Measurements from ENCODE around the gene KMT2D.

KMT2D gene

GRCh38 chr12:49043241-49043640 is 17.4 kb downstream of the KMT2D start:
- Histone ChIP-seq H3K18ac (ENCODE audit: low read length) (no peak overlapping the region), H2BK120ac (ENCODE audit: low read depth, low read length) (no peak overlapping the region), H3K23ac (ENCODE audit: low read depth, low read length, poor library complexity) (no peak overlapping the region), H2BK5ac (ENCODE audit: low read length) (no peak overlapping the region), H3K4me2 (ENCODE audit: insufficient read depth, low read length, poor library complexity, severe bottlenecking) (no peak overlapping the region), H2AFZ (ENCODE audit: low read length) (no peak overlapping the region), H3K14ac (ENCODE audit: low read length) (no peak overlapping the region), H4K8ac (ENCODE audit: low read depth, low read length) (no peak overlapping the region), H3K79me1 (ENCODE audit: low read depth, low read length) (peaks cover 14% of the 10 kb centered on the region), H2BK15ac (ENCODE audit: low read length) (no peak overlapping the region), H3K9me3 (replicated peaks in 1 of 2; ENCODE audit: control insufficient read depth in 2 of 2, insufficient read depth in 1 of 2, low read depth in 1 of 2, low read length in 2 of 2) (no peaks in the 10 kb centered on the region), H4K91ac (ENCODE audit: low read depth, low read length, poor library complexity) (no peak overlapping the region), H3K27ac (replicated peaks; ENCODE audit: low read length) (no peak overlapping the region), H3K4ac (ENCODE audit: low read length) (no peak overlapping the region), H3K27me3 (ENCODE audit: control insufficient read depth in 3 of 3, insufficient read depth in 3 of 3, low read depth in 1 of 3, low read length in 3 of 3) (no peaks in the 10 kb centered on the region), H3K36me3 (replicated peaks in 1 of 2; ENCODE audit: control insufficient read depth in 2 of 2, insufficient read depth in 2 of 2, low read length in 2 of 2) (peaks cover 79 to 100% of the 10 kb centered on the region in 2 donors), H2BK12ac (ENCODE audit: low read length) (no peak overlapping the region), H3K4me1 (ENCODE audit: control insufficient read depth in 2 of 2, insufficient read depth in 1 of 2, low read depth in 1 of 2, low read length in 2 of 2) (no peaks in the 10 kb centered on the region), H3K9ac (ENCODE audit: low read depth, low read length, poor library complexity) (no peak overlapping the region), H2AK5ac (ENCODE audit: low read depth, low read length) (no peak overlapping the region), H3K4me3 (ENCODE audit: low read length in 2 of 2) (no peak overlapping the region)
- WGBS, 2 donors (ENCODE audit: extremely low coverage in 2 of 2, insufficient read length in 2 of 2, insufficient replicate concordance in 1 of 2): no CpG with 5 or more reads among the region's 4 CpGs
- no peak for DNase-seq (ENCODE audit: low spot score)

- H3K14ac ChIP-seq (ENCODE audit: low read length): no peak overlapping the region
- H3K79me1 ChIP-seq (ENCODE audit: low read depth, low read length): peaks cover 23% of the 10 kb centered on the region
- no peak overlapping the region for H3K18ac ChIP-seq (ENCODE audit: low read length)
- H4K8ac ChIP-seq (ENCODE audit: low read depth, low read length): no peak overlapping the region
- H3K9me3 ChIP-seq (replicated peaks in 1 of 2; ENCODE audit: control insufficient read depth in 2 of 2, insufficient read depth in 1 of 2, low read depth in 1 of 2, low read length in 2 of 2): no peaks in the 10 kb centered on the region
- peaks cover 83 to 100% of the 10 kb centered on the region in 2 donors for H3K36me3 ChIP-seq (replicated peaks in 1 of 2; ENCODE audit: control insufficient read depth in 2 of 2, insufficient read depth in 2 of 2, low read length in 2 of 2)
- no peak overlapping the region for H2AK5ac ChIP-seq (ENCODE audit: low read depth, low read length)
- DNase-seq (ENCODE audit: low spot score): no peak
- WGBS, 2 donors (ENCODE audit: extremely low coverage in 2 of 2, insufficient read length in 2 of 2, insufficient replicate concordance in 1 of 2): no CpG with 5 or more reads among the region's 18 CpGs
- no peak overlapping the region for H2AFZ ChIP-seq (ENCODE audit: low read length)
- no peak overlapping the region for H3K23ac ChIP-seq (ENCODE audit: low read depth, low read length, poor library complexity)
- no peaks in the 10 kb centered on the region for H3K27me3 ChIP-seq (ENCODE audit: control insufficient read depth in 3 of 3, insufficient read depth in 3 of 3, low read depth in 1 of 3, low read length in 3 of 3)
- no peak overlapping the region for H2BK5ac ChIP-seq (ENCODE audit: low read length)
- no peak overlapping the region for H2BK15ac ChIP-seq (ENCODE audit: low read length)
- H3K4me1 ChIP-seq (ENCODE audit: control insufficient read depth in 2 of 2, insufficient read depth in 1 of 2, low read depth in 1 of 2, low read length in 2 of 2): no peaks in the 10 kb centered on the region
- H3K9ac ChIP-seq (ENCODE audit: low read depth, low read length, poor library complexity): no peak overlapping the region
- no peak overlapping the region for H3K4me2 ChIP-seq (ENCODE audit: insufficient read depth, low read length, poor library complexity, severe bottlenecking)
- no peak overlapping the region for H3K4me3 ChIP-seq (ENCODE audit: low read length in 2 of 2)
- no peak overlapping the region for H3K4ac ChIP-seq (ENCODE audit: low read length)
- H2BK12ac ChIP-seq (ENCODE audit: low read length): no peak overlapping the region
- H4K91ac ChIP-seq (ENCODE audit: low read depth, low read length, poor library complexity): no peak overlapping the region
- H3K27ac ChIP-seq (replicated peaks; ENCODE audit: low read length): no peak overlapping the region
- no peak overlapping the region for H2BK120ac ChIP-seq (ENCODE audit: low read depth, low read length)
These were observed 18.6 kb downstream of the KMT2D start for GRCh38 chr12:49041881-49042484.

- Histone ChIP-seq H3K9ac (ENCODE audit: low read depth, low read length, poor library complexity) (peak overlapping the region; percentile 21), H3K23ac (ENCODE audit: low read depth, low read length, poor library complexity) (no peak overlapping the region), H2BK12ac (ENCODE audit: low read length) (no peak overlapping the region), H3K4me2 (ENCODE audit: insufficient read depth, low read length, poor library complexity, severe bottlenecking) (no peak overlapping the region), H4K91ac (ENCODE audit: low read depth, low read length, poor library complexity) (no peak overlapping the region), H2BK120ac (ENCODE audit: low read depth, low read length) (no peak overlapping the region), H3K4me1 (ENCODE audit: control insufficient read depth in 2 of 2, insufficient read depth in 1 of 2, low read depth in 1 of 2, low read length in 2 of 2) (no peaks in the 10 kb centered on the region), H3K27ac (replicated peaks; ENCODE audit: low read length) (no peak overlapping the region), H2AFZ (ENCODE audit: low read length) (no peak overlapping the region), H3K18ac (ENCODE audit: low read length) (no peak overlapping the region), H3K36me3 (replicated peaks in 1 of 2; ENCODE audit: control insufficient read depth in 2 of 2, insufficient read depth in 2 of 2, low read length in 2 of 2) (peaks cover 80 to 99% of the 10 kb centered on the region in 2 donors), H3K9me3 (replicated peaks in 1 of 2; ENCODE audit: control insufficient read depth in 2 of 2, insufficient read depth in 1 of 2, low read depth in 1 of 2, low read length in 2 of 2) (no peaks in the 10 kb centered on the region), H3K27me3 (ENCODE audit: control insufficient read depth in 3 of 3, insufficient read depth in 3 of 3, low read depth in 1 of 3, low read length in 3 of 3) (no peaks in the 10 kb centered on the region), H2AK5ac (ENCODE audit: low read depth, low read length) (no peak overlapping the region), H2BK5ac (ENCODE audit: low read length) (no peak overlapping the region), H3K79me1 (ENCODE audit: low read depth, low read length) (peaks cover 21% of the 10 kb centered on the region), H3K4me3 (ENCODE audit: low read length in 2 of 2) (no peak overlapping the region), H3K4ac (ENCODE audit: low read length) (no peak overlapping the region), H3K14ac (ENCODE audit: low read length) (no peak overlapping the region), H4K8ac (ENCODE audit: low read depth, low read length) (no peak overlapping the region), H2BK15ac (ENCODE audit: low read length) (no peak overlapping the region)
- WGBS, 2 donors (ENCODE audit: extremely low coverage in 2 of 2, insufficient read length in 2 of 2, insufficient replicate concordance in 1 of 2): no CpG with 5 or more reads among the region's 31 CpGs
- no peak for DNase-seq (ENCODE audit: low spot score)
These were observed 19.3 kb downstream of the KMT2D start for GRCh38 chr12:49041036-49041880.

- H2AFZ ChIP-seq (ENCODE audit: low read length): no peak overlapping the region
- no peak overlapping the region for H3K27ac ChIP-seq (replicated peaks; ENCODE audit: low read length)
- H3K4me3 ChIP-seq (ENCODE audit: low read length in 2 of 2): no peak overlapping the region
- peak overlapping the region; percentile 12 for H3K9ac ChIP-seq (ENCODE audit: low read depth, low read length, poor library complexity)
- H4K91ac ChIP-seq (ENCODE audit: low read depth, low read length, poor library complexity): no peak overlapping the region
- H3K4ac ChIP-seq (ENCODE audit: low read length): no peak overlapping the region
- H3K4me2 ChIP-seq (ENCODE audit: insufficient read depth, low read length, poor library complexity, severe bottlenecking): no peak overlapping the region
- no peak overlapping the region for H3K18ac ChIP-seq (ENCODE audit: low read length)
- peak overlapping the region; percentile 48 for H4K8ac ChIP-seq (ENCODE audit: low read depth, low read length)
- H3K36me3 ChIP-seq (replicated peaks in 1 of 2; ENCODE audit: control insufficient read depth in 2 of 2, insufficient read depth in 2 of 2, low read length in 2 of 2): peaks cover 72 to 99% of the 10 kb centered on the region in 2 donors
- H3K27me3 ChIP-seq (ENCODE audit: control insufficient read depth in 3 of 3, insufficient read depth in 3 of 3, low read depth in 1 of 3, low read length in 3 of 3): no peaks in the 10 kb centered on the region
- no peak for DNase-seq (ENCODE audit: low spot score)
- no peaks in the 10 kb centered on the region for H3K4me1 ChIP-seq (ENCODE audit: control insufficient read depth in 2 of 2, insufficient read depth in 1 of 2, low read depth in 1 of 2, low read length in 2 of 2)
- no peaks in the 10 kb centered on the region for H3K9me3 ChIP-seq (replicated peaks in 1 of 2; ENCODE audit: control insufficient read depth in 2 of 2, insufficient read depth in 1 of 2, low read depth in 1 of 2, low read length in 2 of 2)
- no peak overlapping the region for H2BK15ac ChIP-seq (ENCODE audit: low read length)
- peaks cover 21% of the 10 kb centered on the region for H3K79me1 ChIP-seq (ENCODE audit: low read depth, low read length)
- H2BK120ac ChIP-seq (ENCODE audit: low read depth, low read length): no peak overlapping the region
- no peak overlapping the region for H3K14ac ChIP-seq (ENCODE audit: low read length)
- H2BK12ac ChIP-seq (ENCODE audit: low read length): no peak overlapping the region
- H2AK5ac ChIP-seq (ENCODE audit: low read depth, low read length): no peak overlapping the region
- no peak overlapping the region for H3K23ac ChIP-seq (ENCODE audit: low read depth, low read length, poor library complexity)
- H2BK5ac ChIP-seq (ENCODE audit: low read length): no peak overlapping the region
- WGBS, 2 donors (ENCODE audit: extremely low coverage in 2 of 2, insufficient read length in 2 of 2, insufficient replicate concordance in 1 of 2): no CpG with 5 or more reads among the region's 14 CpGs
These were observed 20.2 kb downstream of the KMT2D start for GRCh38 chr12:49040364-49040855.

Measured in neuronal stem cell (in vitro differentiated cells).